Measurements from ENCODE around the gene CCL26. TPM values are rescaled to one million over a fixed set of nuclear protein-coding genes. Genes with fewer than 3 reads are reported as not detected.

Gene CCL26
- total and polyA plus RNA-seq, 2 of the 13 experiments (the other 11 are each of a cell fraction or from before 2014, with no cell fraction given), result 0.16 TPM; not detected in 1

- Histone ChIP-seq H3K36me3 (replicated peaks in 1 of 2; ENCODE audit: control insufficient read depth in 1 of 2, insufficient read depth in 2 of 2, low read length in 2 of 2) (no peaks in the 10 kb centered on the region), H3K9ac (ENCODE audit: insufficient read depth, low read depth, low read length) (no peak overlapping the region), H3K4me3 (replicated peaks in 1 of 3; ENCODE audit: insufficient read depth in 1 of 3, low read depth in 2 of 3, low read length in 3 of 3) (no peak overlapping the region), H3K9me3 (ENCODE audit: low read length) (no peaks in the 10 kb centered on the region), H2AFZ (ENCODE audit: low read length) (no peak overlapping the region), H3K27ac (ENCODE audit: extremely low read length, insufficient read depth, low read length) (no peak overlapping the region), H3K27me3 (ENCODE audit: control insufficient read depth in 1 of 2, insufficient read depth in 2 of 2, low read length in 2 of 2) (no peaks in the 10 kb centered on the region), H4K20me1 (ENCODE audit: insufficient read depth, low read length) (no peaks in the 10 kb centered on the region), H3K4me1 (ENCODE audit: insufficient read depth, low read length) (peaks cover 11% of the 10 kb centered on the region; the same call in 1 of the 2 replicates), H3K79me2 (ENCODE audit: insufficient read depth, low read length) (no peaks in the 10 kb centered on the region), H3K4me2 (ENCODE audit: low read depth, low read length) (peak overlapping the region; percentile 20; the same call in 1 of the 2 replicates)
- FAIRE-seq, result no peak
- peak; percentile 26 for ATAC-seq
- 18% methylated on average over 5 of the region's 10 CpGs for WGBS (ENCODE audit: low lambda C conversion rate)
- POLR2A ChIA-PET, result no interaction called here
- CTCF ChIA-PET (ENCODE audit: low intra/inter-chr PET ratio, low total read pairs), result no interaction called here
- intact Hi-C loops (cut with micrococcal nuclease; ENCODE audit: unreplicated experiment), result loop anchor here (10.0 kb wide), 1 partner anchor 112 kb away; no protein-coding TSS in a partner anchor
- no TSS peak for BruUV-seq (replicated peaks)
- TF ChIP-seq CHD4 (IDR thresholded peaks at IDR 0.05; ENCODE audit: borderline replicate concordance, low read length), result peak; percentile 74; the same call in 1 of the 2 replicates
- TF ChIP-seq MYNN (CRISPR knock-in tag; IDR thresholded peaks at IDR 0.05; ENCODE audit: low read depth), result no peak
- no peak for TF ChIP-seq EEA1 (CRISPR knock-in tag; IDR thresholded peaks at IDR 0.05; ENCODE audit: borderline replicate concordance)
- TF ChIP-seq ETS1 (CRISPR knock-in tag; IDR thresholded peaks at IDR 0.05), result no peak
- TF ChIP-seq PRDM15 (CRISPR knock-in tag; IDR thresholded peaks at IDR 0.05), result peak; percentile 80
- no peak for TF ChIP-seq ZGPAT (CRISPR knock-in tag; IDR thresholded peaks at IDR 0.05)
- no peak for TF ChIP-seq TSC22D2 (CRISPR knock-in tag; IDR thresholded peaks at IDR 0.05; ENCODE audit: borderline replicate concordance)
- peak; percentile 70; the same call in 1 of the 2 replicates for TF ChIP-seq ZNF121 (CRISPR knock-in tag; IDR thresholded peaks at IDR 0.05)
- TF ChIP-seq ZNF501 (CRISPR knock-in tag; IDR thresholded peaks at IDR 0.05), result 0 out of 2 replicates have a peak, but pooled peaks have one; percentile 48
- TF ChIP-seq ADNP (CRISPR knock-in tag; IDR thresholded peaks at IDR 0.05), result peak; percentile 69; the same call in 1 of the 2 replicates
- no peak for TF ChIP-seq TAF15 (IDR thresholded peaks at IDR 0.05; ENCODE audit: low read depth, low read length, poor library complexity, severe bottlenecking)
- TF ChIP-seq ZNF737 (CRISPR knock-in tag; IDR thresholded peaks at IDR 0.05; ENCODE audit: borderline replicate concordance), result 0 out of 2 replicates have a peak, but pooled peaks have one; percentile 49
- TF ChIP-seq ZNF580 (CRISPR knock-in tag; IDR thresholded peaks at IDR 0.05; ENCODE audit: borderline replicate concordance, low read depth), result 0 out of 2 replicates have a peak, but pooled peaks have one; percentile 23
- no peak for DNase-seq (ENCODE audit: low spot score)
- in situ Hi-C loops (cut with HindIII; ENCODE audit: extremely low pct_ligation_motif_present, low pct_unique_long_range_greater_than_20kb), result no loop called here
Measured at GRCh38 chr7:75756206-75756990, 15.6 kb downstream of the CCL26 start.

Measured in HepG2 (cell line).